Heart left ventricle (tissue), 16 donors: Measurements from ENCODE around the gene CPNE6. TPM values are rescaled to one million over a fixed set of nuclear protein-coding genes. Genes with fewer than 3 reads are reported as not detected.
A peak's percentile ranks its signal among the peaks of the same experiment; 100 is the strongest.

Experiments
- ATAC-seq, 4 donors: fragments of 200-7000 bp; cut with Tn5 transposase; one replicate each; pipeline ENCODE4 v1.9.1; 2020 to 2022; ENCODE audit warnings: moderate library complexity in 4 of 4, mild to moderate bottlenecking in 3 of 4, moderate number of reproducible peaks in 1 of 4
- DNase-seq, 5 donors: peaks; one replicate each; pipeline ENCODE4 v3.0.0-alpha.2; 2020
- H3K27ac ChIP-seq, 12 donors: fragments of 200-600 bp; sonication (generic) in 4 of 12; one replicate each; pipeline versions ENCODE4 v1.5.0 to v1.8.0; 2016 to 2022; ENCODE audit warnings: mild to moderate bottlenecking in 2 of 12
- H3K27me3 ChIP-seq, 9 donors: fragments of 200-600 bp; sonication (generic) in 2 of 9; one replicate each; pipeline versions ENCODE4 v1.5.1 to v1.8.0; 2016 to 2022; ENCODE audit warnings: mild to moderate bottlenecking in 3 of 9
- H3K36me3 ChIP-seq, 9 donors: fragments of 200-600 bp; sonication (generic) in 2 of 9; one replicate each; pipeline versions ENCODE4 v1.5.0 to v1.8.0; 2018 to 2022; ENCODE audit warnings: mild to moderate bottlenecking in 2 of 9
- H3K4me1 ChIP-seq, 12 donors: fragments of 200-600 bp; sonication (generic) in 4 of 12; one replicate each; pipeline versions ENCODE4 v1.5.0 to v1.8.0; 2016 to 2022; ENCODE audit warnings: mild to moderate bottlenecking in 3 of 12
- H3K4me3 ChIP-seq, 12 donors: fragments of 200-600 bp; sonication (generic) in 4 of 12; one replicate each; pipeline versions ENCODE4 v1.5.0 to v1.8.0; 2017 to 2022; ENCODE audit warnings: mild to moderate bottlenecking in 9 of 12, moderate library complexity in 4 of 12
- H3K9me3 ChIP-seq, 12 donors: fragments of 200-600 bp; sonication (generic) in 4 of 12; one replicate each; pipeline versions ENCODE4 v1.5.0 to v1.8.0; 2016 to 2022; ENCODE audit warnings: mild to moderate bottlenecking in 1 of 12
- POLR2A ChIP-seq, 2 donors: fragments of 450-650 bp; IDR thresholded peaks; one replicate each; pipeline ENCODE4 v1.6.1; 2017; ENCODE audit warnings: antibody characterized with exemption in 2 of 2, mild to moderate bottlenecking in 2 of 2, moderate library complexity in 2 of 2
- WGBS, 4 donors: extraction: QIAGEN DNeasy Blood & Tissue Kit in 2 of 4; methylation state at CpG; one replicate each; pipeline versions ENCODE4 v1.1.5 to v1.1.7; 2013 to 2018; 5-methylcytosine and 5-hydroxymethylcytosine counted together
- intact Hi-C, 10 donors: fragments of 100-400 bp; cut with DNase I; formaldehyde crosslinking; loops; one replicate each; pipeline versions ENCODE4 v1.11.1 to v1.14.2; 2022
- polyA plus RNA-seq, 2 donors: library from polyadenylated mRNA; stranded (reverse); fragments of 200-250 nt; gene quantifications; one replicate each; pipeline ENCODE4 v1.2.3, GENCODE V29; 2013
- total RNA-seq, 9 donors: library from RNA; depleted of rRNA in 2 of 9; stranded (reverse); fragments of >200 nt in 2 of 9; fragmentation: NEBNext Ultra II Directional in 3 of 9; extraction: Animal tissue kit (Norgen Biotek cat#: 25700) in 3 of 9; gene quantifications; one replicate each; pipeline versions ENCODE4 v1.1.0 to v1.2.4, GENCODE V29; 2016 to 2023
- TF ChIP-seq, protein P1 (sequence below), 12 donors: fragments of 200-600 bp; sonication (generic) in 4 of 12; IDR thresholded peaks; one replicate each; pipeline versions ENCODE4 v1.5.0 to v1.8.0; 2018 to 2022; ENCODE audit warnings: antibody characterized with exemption in 12 of 12, mild to moderate bottlenecking in 5 of 12
- donor health status: ischemic (EF 13 %, LVEDD 7.1; RV severe dilation, severe dysfunction).
- donor health status: healthy with polysubstance abuse.
- donor health status: DM: no; HTN: yes; CAD: no.
- donor health status: DM: no; HTN: no; CAD: no.
- donor health status: ischemic (EF 25% LVEDD 6.9; RV normal size, moderate dysfunction).
- donor health status: ischemic (EF 25% LVEDD 5.7; RV mildly dilated, moderate dysfunction).
- donor health status: healthy.
- donor health status: DM: yes; HTN: yes; CAD: no.
- donor health status: ischemic (EF 35%, LVEDD 5.7; RV mildly dilated, moderate dysfunction).
- donor health status: nonischemic (EF 11% LVEDD 7.7; RV severe dilation, severe dysfunction).
- donor health status: DM: yes; HTN: yes; CAD: no.
- donor health status: PGD.
- donor health status: ischemic (EF 29% LVEDD 5.4; RV normal size, mild dysfunction).
- donor health status: nonischemic (EF 23%, LVEDD 6.1; RV moderate dilation, normal function).

The CPNE6 gene
- total and polyA plus RNA-seq, 11 donors = 0.23 to 0.52 (median 0.25) TPM; not detected in 8

DNA sequence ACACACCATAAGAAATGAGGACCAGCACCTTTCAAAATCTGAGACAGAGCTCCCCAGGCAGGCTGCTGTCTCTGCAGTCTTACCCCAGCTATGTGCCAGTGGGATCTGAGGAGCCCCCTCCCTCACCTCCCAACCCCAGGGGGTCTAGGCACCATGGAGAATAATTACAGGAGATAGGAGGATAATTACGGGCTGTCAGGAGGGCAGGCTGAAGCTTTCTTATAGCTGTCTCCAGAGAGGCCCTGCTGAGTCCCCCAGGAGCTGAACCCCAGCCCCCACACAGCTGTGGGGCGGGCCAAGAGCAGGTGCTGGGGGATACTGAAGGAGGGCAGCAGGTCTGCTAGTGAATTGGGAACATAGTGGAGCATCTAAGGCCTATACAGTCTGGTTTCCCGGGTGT lies 6.8 kb downstream of the CPNE6 start:
- ATAC-seq (no peak), DNase-seq (peak in 1 of 5 donors; percentile 13)
- H3K27ac ChIP-seq = no peak overlapping the region
- H3K27me3 ChIP-seq = peaks cover 0 to 27% (median 8%) of the 10 kb centered on the region in 9 donors
- no peaks in the 10 kb centered on the region for H3K9me3 ChIP-seq
- H3K36me3 ChIP-seq = no peaks in the 10 kb centered on the region
- no peak overlapping the region for H3K4me3 ChIP-seq
- intact Hi-C loops = no loop called here
- whole genome bisulfite sequencing, 4 donors = 72 to 86% (median 76%) methylated on average over 3 of the region's 3 CpGs
- H3K4me1 ChIP-seq = peaks cover 0 to 14% (median 10%) of the 10 kb centered on the region in 12 donors
- no peak for TF ChIP-seq POLR2A (IDR thresholded peaks at IDR 0.05)
- TF ChIP-seq, protein P1, sequence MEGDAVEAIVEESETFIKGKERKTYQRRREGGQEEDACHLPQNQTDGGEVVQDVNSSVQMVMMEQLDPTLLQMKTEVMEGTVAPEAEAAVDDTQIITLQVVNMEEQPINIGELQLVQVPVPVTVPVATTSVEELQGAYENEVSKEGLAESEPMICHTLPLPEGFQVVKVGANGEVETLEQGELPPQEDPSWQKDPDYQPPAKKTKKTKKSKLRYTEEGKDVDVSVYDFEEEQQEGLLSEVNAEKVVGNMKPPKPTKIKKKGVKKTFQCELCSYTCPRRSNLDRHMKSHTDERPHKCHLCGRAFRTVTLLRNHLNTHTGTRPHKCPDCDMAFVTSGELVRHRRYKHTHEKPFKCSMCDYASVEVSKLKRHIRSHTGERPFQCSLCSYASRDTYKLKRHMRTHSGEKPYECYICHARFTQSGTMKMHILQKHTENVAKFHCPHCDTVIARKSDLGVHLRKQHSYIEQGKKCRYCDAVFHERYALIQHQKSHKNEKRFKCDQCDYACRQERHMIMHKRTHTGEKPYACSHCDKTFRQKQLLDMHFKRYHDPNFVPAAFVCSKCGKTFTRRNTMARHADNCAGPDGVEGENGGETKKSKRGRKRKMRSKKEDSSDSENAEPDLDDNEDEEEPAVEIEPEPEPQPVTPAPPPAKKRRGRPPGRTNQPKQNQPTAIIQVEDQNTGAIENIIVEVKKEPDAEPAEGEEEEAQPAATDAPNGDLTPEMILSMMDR (IDR thresholded peaks at IDR 0.05) = no peak

GRCh38 chr14:24079491-24080141 lies 8.3 kb downstream of the CPNE6 start:
- WGBS, 4 donors = 89 to 92% (median 90%) methylated on average over 9 of the region's 9 CpGs
- Histone ChIP-seq H3K36me3 (no peaks in the 10 kb centered on the region), H3K27ac (no peak overlapping the region), H3K9me3 (no peaks in the 10 kb centered on the region), H3K4me1 (peaks cover 0 to 14% (median 10%) of the 10 kb centered on the region in 12 donors), H3K4me3 (no peak overlapping the region), H3K27me3 (peaks cover 0 to 20% (median 3%) of the 10 kb centered on the region in 9 donors)
- TF ChIP-seq, protein P1 (IDR thresholded peaks at IDR 0.05) = no peak
- TF ChIP-seq POLR2A (IDR thresholded peaks at IDR 0.05) = no peak
- DNase-seq (peak in 1 of 5 donors; percentile 2), ATAC-seq (no peak)
- intact Hi-C loops = no loop called here

DNA sequence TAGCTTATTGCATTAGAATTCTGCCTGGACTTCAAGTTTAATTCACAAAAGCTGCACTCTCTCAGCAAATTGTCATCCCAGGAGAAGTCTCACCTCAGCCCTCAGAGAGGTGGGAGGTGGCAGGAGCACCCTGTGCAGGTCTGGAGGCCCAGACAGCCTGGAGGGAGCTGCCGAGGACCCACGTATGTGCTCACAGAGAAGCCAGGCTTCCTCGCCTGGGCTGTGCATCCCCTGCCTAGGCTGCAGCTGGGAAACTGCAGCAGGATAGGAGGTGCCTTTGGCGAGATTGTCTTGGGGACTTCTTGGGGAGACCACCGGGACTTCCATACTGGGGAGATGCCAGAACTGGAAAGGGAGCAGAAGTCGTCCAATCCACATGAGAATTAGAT lies 8.8 kb downstream of the CPNE6 start:
- no peak overlapping the region for H3K4me3 ChIP-seq
- WGBS, 4 donors = 81 to 88% (median 82%) methylated on average over 6 of the region's 6 CpGs
- TF ChIP-seq, protein P1 (IDR thresholded peaks at IDR 0.05) = no peak
- TF ChIP-seq POLR2A (IDR thresholded peaks at IDR 0.05) = no peak
- no peak for ATAC-seq
- intact Hi-C loops = no loop called here
- no peaks in the 10 kb centered on the region for H3K9me3 ChIP-seq
- H3K27me3 ChIP-seq = peaks cover 0 to 20% (median 3%) of the 10 kb centered on the region in 9 donors
- peak in 1 of 5 donors; percentile 40 for DNase-seq
- no peak overlapping the region for H3K27ac ChIP-seq
- no peaks in the 10 kb centered on the region for H3K36me3 ChIP-seq
- peaks cover 0 to 14% (median 10%) of the 10 kb centered on the region in 12 donors for H3K4me1 ChIP-seq

- DNase-seq (peak in 3 of 5 donors; percentile 43 to 78 (median 58)), ATAC-seq (peak; percentile 68 to 86 (median 80))
- no peak for TF ChIP-seq POLR2A (IDR thresholded peaks at IDR 0.05)
- TF ChIP-seq, protein P1 (IDR thresholded peaks at IDR 0.05) = no peak
- no peaks in the 10 kb centered on the region for H3K9me3 ChIP-seq
- H3K27me3 ChIP-seq = peaks cover 0 to 20% (median 3%) of the 10 kb centered on the region in 9 donors
- 0 to 1% (median 1%) methylated on average over 24 to 74 of the region's 74 CpGs for WGBS, 4 donors
- H3K4me1 ChIP-seq = peaks cover 0 to 14% (median 10%) of the 10 kb centered on the region in 12 donors
- H3K27ac ChIP-seq = peak overlapping the region in 4 of 12 donors; percentile 6 to 60 (median 48)
- H3K36me3 ChIP-seq = no peaks in the 10 kb centered on the region
- H3K4me3 ChIP-seq = peak overlapping the region; percentile 44 to 74 (median 58)
- intact Hi-C loops = no loop called here
Measured at GRCh38 chr14:24080888-24081738, 9.8 kb downstream of the CPNE6 start.
